Measurements from ENCODE around the gene A2M.
A peak's percentile ranks its signal among the peaks of the same experiment; 100 is the strongest.

A2M gene

DNA sequence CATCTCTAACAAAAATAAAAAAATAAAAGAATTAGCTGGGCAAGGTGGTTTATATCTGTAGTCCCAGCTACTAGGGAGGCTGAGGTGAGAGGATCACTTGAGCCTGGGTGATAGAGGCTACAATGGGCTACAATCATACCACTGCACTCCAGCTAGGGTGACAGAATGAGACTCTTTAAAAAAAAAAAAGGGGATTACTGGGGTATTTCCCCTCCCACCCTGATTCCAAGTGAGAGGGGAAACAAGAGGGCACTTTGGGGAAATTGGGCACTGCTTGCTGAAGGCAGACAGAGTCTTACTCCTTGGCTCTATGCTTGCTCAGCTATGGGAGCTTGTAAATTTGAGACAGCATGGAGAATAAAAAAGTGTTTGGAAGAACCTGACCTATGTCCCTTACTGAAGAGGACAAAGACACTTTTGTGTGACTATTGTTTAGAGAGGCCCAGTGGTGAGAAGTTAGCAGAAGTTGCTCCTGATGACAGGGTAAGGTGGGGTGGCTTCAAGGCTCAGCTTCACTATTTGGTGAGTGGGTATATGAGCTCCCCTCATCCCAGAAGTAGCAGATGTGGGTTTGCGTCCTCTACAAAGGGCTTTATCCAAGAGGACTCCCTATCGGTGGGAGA is 82.3 kb downstream of the A2M start:
- H3K4me3 ChIP-seq (ENCODE audit: low read depth, low read length), result no peak overlapping the region
- no peak for DNase-seq (ENCODE audit: low read depth)
- no peak for TF ChIP-seq CTCF (IDR thresholded peaks at IDR 0.05; ENCODE audit: insufficient read depth, low read depth, low read length, missing control alignments)

DNA sequence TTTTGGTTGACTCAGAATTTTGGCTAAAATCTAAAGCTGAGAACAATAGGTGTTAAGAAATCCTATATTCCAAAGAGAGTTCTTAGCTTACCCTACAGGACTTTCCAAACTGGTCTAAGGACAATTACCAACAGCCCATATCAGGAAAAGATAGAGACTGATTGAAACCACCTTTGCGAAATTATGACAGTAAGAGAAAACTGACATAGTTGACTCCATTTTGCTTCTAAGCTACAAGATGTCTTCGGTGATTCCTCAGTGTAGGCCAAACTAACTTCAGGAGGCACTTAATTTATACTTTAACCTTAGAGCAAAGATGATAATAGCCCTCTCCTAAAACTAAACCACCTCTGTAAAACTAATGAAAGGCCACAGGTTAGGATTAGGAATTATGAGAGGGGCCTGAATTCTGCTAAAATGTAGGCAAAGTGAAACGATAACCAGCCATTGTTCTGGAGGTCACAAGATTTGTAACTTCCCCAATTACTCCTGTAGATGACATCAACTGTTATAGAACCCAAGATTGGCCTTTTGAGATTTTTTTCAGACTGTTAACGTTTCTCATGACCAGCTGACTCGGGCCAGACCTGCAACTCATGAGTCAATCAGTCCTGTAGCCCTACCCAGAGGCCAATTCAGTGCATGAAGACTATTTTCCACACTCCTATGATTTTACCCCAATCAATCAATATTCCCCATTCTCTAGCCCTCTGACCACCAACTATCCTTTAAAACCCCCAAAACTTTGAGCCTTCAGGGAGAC is 83.3 kb downstream of the A2M start:
- TF ChIP-seq CTCF (IDR thresholded peaks at IDR 0.05; ENCODE audit: insufficient read depth, low read depth, low read length, missing control alignments), result no peak
- peak; percentile 18 for DNase-seq (ENCODE audit: low read depth)

DNA sequence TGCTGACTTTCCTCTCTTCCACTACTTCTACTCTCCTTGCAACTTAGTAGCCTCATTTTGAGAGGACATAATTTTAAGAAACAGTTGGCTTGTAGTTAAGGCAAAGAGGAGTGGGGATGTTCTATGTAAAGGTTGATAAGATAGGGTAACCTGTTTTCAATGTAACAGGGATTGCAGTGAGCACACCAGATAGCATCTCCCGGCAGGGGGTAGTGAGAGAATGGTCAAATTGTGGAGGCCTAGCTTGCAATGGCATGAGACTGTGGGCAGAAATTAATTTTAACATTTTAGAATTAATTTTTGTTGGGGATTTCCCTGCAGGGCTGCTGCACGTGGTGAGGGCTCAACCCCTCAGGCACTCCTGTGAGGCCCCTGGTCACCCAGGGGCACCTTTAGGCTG is 84.9 kb downstream of the A2M start:
- DNase-seq (ENCODE audit: low read depth), result no peak
- TF ChIP-seq CTCF (IDR thresholded peaks at IDR 0.05; ENCODE audit: insufficient read depth, low read depth, low read length, missing control alignments), result no peak
- H3K4me3 ChIP-seq (ENCODE audit: low read depth, low read length), result no peak overlapping the region

More for the DNA sequence above, 83.3 kb downstream of the A2M start:
- H3K4me3 ChIP-seq (ENCODE audit: low read depth, low read length), result no peak overlapping the region

- TF ChIP-seq CTCF (IDR thresholded peaks at IDR 0.05; ENCODE audit: insufficient read depth, low read depth, low read length, missing control alignments), result no peak
Observed at GRCh38 chr12:9027161-9028059, 88.3 kb downstream of the A2M start.

DNA sequence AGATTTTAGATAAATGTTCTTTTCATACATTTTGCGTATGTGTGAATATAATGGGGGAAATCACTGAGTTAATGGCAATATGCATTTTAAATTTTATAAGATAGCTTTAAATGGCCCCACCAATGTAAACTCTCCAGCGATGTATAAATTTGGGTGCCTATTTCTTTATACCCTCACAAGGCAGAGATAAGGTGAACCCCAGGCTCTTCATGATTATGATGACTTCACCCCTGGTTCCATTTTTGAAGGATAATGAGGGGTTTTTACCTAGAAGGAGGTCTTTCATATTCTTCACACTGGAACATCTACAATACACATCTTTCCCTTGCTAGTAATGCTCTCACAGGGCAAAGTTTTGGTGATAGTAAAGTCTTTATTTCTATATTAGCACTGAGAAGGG is 91.2 kb downstream of the A2M start:
- TF ChIP-seq CTCF (IDR thresholded peaks at IDR 0.05; ENCODE audit: insufficient read depth, low read depth, low read length, missing control alignments), result no peak
- no peak for DNase-seq (ENCODE audit: low read depth)
- H3K4me3 ChIP-seq (ENCODE audit: low read depth, low read length), result no peak overlapping the region

More at GRCh38 chr12:9027161-9028059, 88.3 kb downstream of the A2M start:
- no peak for DNase-seq (ENCODE audit: low read depth)
- no peak overlapping the region for H3K4me3 ChIP-seq (ENCODE audit: low read depth, low read length)

GRCh38 chr12:9022592-9022991 is 93.1 kb downstream of the A2M start:
- TF ChIP-seq CTCF (IDR thresholded peaks at IDR 0.05; ENCODE audit: insufficient read depth, low read depth, low read length, missing control alignments), result no peak
- H3K4me3 ChIP-seq (ENCODE audit: low read depth, low read length), result no peak overlapping the region
- DNase-seq (ENCODE audit: low read depth), result no peak
